Head of caudate nucleus (tissue), 42 donors: ENCODE measurements around the gene ZDHHC1.

Experiments used
- DNase-seq, 42 donors: peaks; one replicate each; pipeline versions ENCODE4 v3.0.0 to v3.0.0-alpha.2; 2020 to 2021; ENCODE audit warnings: mixed read lengths in 7 of 42
- intact Hi-C: fragments of 100-400 bp; cut with DNase I; formaldehyde crosslinking; loops from one replicate; pipeline ENCODE4 v1.15.0; 2022

The ZDHHC1 gene, protein sequence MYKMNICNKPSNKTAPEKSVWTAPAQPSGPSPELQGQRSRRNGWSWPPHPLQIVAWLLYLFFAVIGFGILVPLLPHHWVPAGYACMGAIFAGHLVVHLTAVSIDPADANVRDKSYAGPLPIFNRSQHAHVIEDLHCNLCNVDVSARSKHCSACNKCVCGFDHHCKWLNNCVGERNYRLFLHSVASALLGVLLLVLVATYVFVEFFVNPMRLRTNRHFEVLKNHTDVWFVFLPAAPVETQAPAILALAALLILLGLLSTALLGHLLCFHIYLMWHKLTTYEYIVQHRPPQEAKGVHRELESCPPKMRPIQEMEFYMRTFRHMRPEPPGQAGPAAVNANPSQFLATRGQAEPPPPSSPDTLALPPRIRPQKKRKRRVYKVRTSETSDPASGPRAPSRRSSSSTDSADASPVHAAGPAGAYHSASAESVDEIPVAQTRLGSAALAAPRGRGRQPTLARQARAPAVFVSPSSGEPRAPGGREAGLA

DNA sequence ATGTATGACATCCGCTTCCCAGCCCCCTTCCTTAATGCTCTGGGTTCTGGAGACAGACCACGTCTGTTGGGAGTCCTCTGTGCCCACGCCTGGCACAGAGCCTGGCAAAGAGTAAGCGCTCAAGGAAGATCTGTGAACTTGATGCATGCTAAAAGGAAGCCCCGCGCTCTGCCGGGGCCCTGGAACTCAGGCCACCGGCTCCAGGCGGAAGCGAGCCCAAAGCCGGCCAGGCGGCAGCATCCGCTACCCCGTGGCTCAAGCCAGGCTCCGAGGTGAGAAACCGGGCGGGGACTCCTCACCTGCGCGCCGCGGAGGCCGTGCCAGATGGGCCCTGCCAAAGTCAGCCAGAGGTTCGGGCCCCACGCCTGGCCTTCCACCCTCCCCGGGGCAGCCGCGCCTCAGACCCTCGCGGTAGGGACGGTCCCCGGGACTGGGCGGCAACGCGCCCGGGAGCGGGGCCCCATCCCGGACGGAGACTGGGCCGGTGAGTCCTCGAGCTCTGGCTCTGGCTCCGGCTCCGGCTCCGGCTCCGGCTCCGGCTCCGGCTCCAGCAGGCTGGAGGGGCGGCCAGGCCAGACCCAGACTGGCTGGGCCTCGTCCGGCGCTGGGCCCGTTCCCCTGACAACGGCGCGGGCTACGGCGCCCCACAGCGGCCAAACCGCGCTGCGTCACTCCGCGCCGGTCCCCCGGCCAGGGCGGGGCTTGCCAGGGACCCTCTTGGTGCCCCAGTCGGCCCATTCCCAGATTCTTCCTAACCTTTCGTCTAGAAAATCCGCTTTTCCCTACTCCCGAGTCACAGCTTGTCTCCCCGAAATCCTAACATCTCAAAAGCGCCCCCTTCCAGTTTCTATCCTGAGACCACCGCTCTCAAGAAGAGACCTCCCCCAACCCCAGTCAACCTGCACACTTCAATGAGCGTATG is at the start of gene ZDHHC1:
ZDHHC1 (minus strand) TSS at position 606 of the 922 bp plus-strand sequence. CDS start 8,702 bp downstream, outside the sequence.
- intact Hi-C loops = no loop called here
- peak in 40 of 42 donors; percentile 58 to 90 (median 80) for DNase-seq

DNA sequence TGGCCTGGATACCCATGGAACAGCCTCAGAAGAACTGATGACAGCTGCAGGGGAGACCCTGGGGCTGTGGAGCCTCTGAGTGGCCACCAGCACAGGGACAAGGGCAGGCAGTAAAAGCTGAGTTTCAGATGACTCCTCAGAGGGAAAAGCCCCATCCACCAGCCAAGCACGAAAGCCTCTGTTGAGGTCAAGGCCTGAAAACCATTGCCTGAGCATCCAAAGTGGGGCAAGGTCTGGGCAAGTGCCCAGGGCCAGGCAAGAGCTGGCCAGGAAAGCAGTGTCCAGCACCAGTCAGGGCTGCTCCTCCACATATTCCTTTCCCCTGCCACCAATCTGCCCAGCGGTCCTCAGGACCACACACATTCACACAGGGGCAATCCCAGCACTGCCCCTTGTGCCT is 48.3 kb upstream of the ZDHHC1 start:
- DNase-seq = peak in 17 of 42 donors; percentile 38 to 71 (median 55)
- intact Hi-C loops = loop anchor here (5.0 kb wide), 1 partner anchor 37 kb away; no protein-coding TSS in a partner anchor

DNA sequence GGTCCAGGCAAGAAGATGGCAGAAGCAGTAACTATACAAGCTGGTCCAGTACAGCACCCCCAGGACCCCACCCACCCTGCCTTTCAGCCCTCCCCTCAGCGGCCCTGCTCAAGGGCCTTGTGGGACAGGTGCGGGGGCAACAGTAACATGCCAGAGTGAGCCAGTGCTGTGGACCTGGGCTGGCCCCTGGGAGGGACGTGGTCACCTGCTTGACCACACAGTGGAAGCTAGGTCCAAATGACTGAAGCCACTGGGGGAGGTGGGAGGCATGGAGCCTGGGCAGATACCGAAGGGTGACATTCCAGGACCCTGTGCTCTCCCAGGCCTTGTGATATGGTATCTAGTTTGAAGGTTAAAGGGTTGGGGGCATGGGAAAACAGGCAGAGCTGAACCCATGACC is 47.4 kb upstream of the ZDHHC1 start:
- DNase-seq = no peak
- intact Hi-C loops = loop anchor here (5.0 kb wide), 1 partner anchor 36 kb away; no protein-coding TSS in a partner anchor

DNA sequence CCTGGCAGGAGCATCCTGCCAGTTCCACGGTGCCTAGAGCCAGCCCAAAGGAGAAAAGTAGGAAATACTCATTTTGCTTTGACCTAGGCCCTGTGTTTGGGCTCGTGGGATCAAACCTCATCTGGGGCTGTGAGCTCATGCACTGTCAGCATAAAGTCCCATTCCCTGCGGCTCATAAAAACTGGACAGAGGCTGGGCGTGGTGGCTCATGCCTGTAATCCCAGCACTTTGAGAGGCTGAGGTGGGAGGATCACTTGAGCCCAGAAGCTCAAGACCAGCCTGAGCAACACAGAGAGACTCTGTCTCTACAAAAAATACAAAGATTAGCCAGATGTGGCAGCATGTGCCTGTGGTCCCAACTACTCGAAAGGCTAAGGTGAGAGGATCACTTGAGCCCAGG is 46.8 kb upstream of the ZDHHC1 start:
- no peak for DNase-seq
- intact Hi-C loops = loop anchor here (5.0 kb wide), 1 partner anchor 36 kb away; no protein-coding TSS in a partner anchor

DNA sequence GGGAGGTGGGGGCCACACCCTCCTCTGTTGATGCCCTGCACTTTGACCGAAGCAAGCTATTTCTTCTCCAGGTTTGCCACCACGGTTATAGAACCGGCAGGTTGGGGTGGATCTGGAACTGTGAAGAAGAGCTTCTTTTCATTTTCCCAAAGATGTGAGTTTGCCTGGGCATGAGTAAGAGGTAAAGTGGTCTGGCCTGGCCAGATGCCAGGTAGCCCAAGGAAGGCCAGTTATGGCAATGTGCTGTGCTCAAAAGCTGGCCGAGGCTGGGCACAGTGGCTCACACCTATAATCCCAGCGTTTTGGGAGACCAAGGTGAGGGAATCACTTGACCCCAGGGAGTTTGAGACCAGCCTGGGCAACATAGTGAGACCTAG is 46.0 kb upstream of the ZDHHC1 start:
- intact Hi-C loops = loop anchor here (5.0 kb wide), 1 partner anchor 35 kb away; no protein-coding TSS in a partner anchor
- DNase-seq = no peak

DNA sequence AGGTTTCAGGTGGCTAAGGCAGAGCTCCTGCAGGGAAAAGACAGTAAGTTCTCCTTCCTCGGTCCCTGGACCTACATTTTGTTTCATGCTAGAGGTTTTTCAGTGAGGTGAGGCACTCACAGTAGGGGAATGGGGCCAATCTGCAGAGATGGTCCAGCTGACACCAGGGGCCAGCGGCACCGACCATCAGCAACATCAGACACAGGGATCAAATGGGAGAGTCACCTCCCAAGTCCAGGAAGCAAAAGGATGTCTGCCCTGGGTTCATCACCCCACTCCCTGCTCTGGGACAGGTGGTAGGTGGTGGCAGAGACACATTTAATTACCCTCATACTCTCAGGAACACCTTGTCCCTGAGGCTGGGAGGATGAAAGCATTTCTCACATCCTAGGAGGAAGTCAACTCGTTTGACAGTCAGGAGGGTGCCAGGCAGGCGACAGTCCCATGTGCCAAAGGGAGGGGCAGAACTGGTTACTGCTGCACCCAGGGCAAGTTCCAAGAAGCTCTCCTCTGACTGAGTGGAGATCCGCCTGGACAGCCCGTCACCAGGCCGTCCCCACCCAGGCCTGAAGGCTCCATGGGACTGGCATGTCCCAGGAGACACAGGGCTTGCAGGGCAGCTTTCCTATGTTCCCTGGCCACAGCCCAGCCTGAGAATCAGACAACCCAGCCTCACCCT is 45.5 kb upstream of the ZDHHC1 start:
- DNase-seq = peak in 38 of 42 donors; percentile 28 to 84 (median 66)
- intact Hi-C loops = loop anchor here (5.0 kb wide), 1 partner anchor 34 kb away; no protein-coding TSS in a partner anchor

DNA sequence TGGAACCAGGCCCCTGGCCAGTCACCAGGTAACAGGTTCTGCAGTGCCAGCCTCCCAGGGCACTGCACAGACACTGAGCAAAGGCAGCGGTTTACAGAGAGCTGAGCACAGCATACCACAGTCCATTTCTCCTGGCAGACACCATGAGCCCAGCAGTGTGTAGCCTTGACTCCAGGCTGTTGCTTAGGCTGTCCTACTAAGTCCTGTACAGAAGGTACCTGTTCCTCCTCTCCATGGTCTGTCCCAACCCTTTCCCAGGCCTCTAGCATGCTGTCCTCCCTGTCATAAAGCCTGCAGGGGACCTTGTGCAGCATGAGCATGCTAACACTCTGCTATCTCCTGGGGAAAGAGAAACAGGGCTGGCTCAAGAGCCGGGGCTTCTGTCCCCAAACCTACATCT is 44.7 kb upstream of the ZDHHC1 start:
- intact Hi-C loops = loop anchor here (5.0 kb wide), 1 partner anchor 34 kb away; no protein-coding TSS in a partner anchor
- DNase-seq = no peak

DNA sequence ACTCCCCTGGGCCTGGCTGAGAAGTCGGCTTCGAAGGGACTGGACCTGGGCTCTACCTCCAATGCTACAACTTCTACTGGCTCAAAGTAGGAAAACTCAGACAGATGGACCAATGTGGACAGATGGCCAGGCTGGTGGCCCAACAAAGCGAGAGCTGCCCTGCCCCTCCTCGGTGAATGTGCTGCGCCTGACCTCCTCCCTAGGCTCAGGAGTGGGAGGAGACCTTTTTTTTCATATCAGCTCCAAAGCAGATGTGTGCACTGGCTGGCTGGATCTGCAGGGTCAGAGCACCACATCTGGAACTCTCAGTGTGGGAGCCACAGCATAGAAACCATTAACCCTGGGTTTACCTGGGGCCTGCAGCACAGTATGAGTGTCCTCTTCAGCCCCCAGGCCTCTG is 43.9 kb upstream of the ZDHHC1 start:
- no peak for DNase-seq
- intact Hi-C loops = loop anchor here (5.0 kb wide), 1 partner anchor 33 kb away; no protein-coding TSS in a partner anchor

DNA sequence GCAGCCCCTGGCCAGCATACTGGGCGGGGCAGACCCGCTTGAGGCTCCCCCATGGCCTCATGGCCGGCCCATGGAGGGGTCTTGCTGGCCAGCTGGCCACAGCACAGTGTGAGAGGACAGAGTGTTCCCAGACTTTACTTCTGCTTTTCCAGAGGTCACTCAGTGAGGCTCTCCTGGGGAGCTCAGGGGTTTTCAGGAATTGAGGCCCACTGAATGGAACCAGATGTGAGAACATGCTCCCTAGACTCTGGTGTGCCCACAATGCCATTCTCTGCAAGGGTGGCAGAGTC is 43.5 kb upstream of the ZDHHC1 start:
- DNase-seq = no peak
- intact Hi-C loops = loop anchor here (5.0 kb wide), 1 partner anchor 33 kb away; no protein-coding TSS in a partner anchor

DNA sequence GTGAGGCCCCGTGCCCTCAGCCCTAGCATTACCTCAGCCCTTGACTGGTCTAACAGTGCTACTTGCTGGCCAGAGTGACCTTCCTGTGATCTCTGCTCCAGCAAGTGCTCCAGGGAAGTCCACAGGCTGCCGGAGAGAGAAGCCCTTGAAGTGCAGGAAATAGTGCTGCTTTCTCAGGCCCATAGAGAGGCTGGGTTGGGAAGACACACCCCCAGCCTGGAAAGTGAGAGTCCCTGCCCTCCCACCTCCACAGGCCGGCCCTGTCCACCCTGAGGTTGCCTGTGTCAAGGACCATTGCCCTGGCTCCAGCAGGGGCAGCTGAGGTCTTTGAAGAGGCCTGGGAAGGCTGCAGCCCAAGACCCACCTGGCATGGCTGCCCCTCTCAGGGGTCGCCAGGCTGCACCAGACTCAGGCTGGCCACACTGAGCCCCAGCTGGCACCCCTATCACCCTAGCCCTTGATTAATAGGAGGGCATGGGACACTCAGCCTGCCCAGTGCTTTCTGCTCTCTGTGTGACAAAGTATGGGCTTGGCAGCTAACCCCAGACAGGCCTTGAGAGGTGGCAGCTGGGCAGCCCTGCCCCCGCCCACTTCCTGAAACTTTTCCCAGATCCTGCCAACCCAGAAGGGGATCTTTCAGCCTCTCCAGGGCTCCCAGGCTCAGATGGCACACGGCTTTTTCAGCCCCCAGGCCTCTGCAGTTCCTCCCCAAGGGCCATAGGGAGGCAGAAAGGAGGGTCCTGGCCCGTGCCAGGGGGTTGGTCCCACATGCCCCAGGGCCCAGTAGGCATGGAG is 43.0 kb upstream of the ZDHHC1 start:
- intact Hi-C loops = no loop called here
- DNase-seq = peak in 15 of 42 donors; percentile 27 to 71 (median 50)

DNA sequence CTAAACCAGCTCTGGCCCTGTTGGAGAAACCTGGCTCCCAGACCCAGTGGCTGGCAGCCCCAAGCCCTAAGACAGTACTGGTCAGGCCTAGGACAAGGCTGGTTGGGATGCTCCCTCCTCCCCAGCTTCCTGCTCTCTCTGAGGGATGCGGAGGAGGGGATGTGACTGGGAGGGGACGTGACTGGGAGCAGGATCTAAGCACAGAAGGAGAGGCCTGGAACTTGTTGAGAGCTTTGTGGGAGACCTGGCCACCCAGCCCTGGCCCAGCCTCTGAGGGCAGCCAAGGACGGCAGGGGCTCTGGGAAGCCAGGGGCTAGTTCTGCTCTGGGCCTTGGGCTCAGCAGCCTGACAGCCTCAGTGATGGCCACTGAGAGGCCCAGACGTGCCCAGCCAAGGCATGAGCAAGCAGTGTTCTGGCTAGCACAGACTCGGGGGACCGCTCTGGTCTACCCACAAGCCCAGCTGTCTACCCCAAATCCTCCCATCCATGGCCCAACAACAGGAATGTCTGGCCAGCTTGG is 41.9 kb upstream of the ZDHHC1 start:
- DNase-seq = peak in 11 of 42 donors; percentile 22 to 70 (median 45)
- intact Hi-C loops = no loop called here

DNA sequence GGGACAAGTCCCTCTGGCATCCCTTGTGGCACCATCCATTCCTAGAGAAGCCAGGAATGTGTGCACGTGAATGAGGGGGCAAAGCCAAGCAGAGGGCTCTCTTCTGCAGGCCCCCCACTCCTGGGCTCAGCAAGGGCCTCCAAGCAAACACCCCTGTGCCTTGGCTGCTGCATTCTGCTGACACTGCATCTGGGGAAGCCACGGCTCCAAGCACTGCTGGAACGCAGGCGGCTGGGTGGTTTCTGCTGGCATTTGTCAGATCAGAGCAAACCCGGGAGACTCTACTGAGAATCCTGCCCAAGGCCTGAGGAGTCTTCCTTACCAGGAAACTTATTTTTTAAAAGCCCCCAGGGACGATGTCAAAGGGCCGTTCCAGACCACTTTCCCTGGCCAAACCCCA is 41.3 kb upstream of the ZDHHC1 start:
- peak in 6 of 42 donors; percentile 25 to 57 (median 41) for DNase-seq
- intact Hi-C loops = no loop called here

DNA sequence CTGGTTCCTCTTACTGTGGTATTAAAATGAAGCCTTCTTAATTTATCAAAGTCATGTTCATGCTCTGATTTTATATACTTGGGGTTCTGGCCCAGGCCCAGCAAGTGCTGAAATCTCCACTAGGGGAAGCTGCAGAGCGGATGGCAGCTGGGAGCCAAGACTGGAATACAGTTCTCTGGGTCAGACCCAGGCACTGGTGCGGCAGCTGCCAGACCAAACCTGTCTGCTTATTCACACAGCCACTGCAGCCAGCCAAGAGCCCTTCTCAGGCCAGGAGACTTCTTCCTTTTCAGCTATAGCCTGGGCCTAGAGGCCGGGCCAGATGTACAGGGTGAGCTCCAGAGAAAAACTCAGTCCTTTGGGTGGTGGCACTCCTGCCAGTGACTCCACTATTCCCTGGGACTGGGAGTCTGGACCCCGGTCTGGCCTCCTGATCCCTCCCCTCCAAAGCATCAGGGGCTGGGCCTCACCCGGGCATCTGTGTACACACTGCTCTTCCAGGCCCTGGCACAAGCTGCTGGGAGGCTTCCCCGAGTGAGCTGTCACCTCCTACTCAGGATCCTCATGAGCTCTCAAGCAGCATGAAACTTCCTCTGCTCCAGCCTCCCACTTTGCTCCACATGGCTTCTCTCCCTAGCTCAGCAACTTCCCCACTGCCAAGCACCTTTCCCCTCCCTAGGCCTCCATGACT is 40.3 kb upstream of the ZDHHC1 start:
- intact Hi-C loops = no loop called here
- DNase-seq = peak; percentile 41 to 92 (median 70)

DNA sequence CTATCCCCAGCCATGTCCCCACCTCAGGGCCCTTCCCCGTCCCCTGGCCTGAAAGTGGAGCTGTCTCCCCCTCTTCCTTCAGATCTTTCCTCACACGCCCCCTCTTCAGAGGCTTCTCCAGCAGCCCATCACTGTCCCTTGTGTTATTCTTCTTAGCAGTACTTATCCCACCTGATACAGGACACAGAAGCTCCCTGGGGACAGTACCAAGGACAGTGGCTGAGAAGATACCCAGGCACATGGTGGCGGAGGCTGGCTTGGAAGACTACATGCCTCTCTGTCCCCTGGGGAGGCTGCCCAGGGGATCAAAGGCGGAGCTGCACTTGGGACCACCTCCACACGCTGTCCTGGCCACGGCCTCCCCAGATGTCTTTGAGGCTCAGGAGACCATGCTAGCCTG is 38.6 kb upstream of the ZDHHC1 start:
- intact Hi-C loops = no loop called here
- DNase-seq = no peak

DNA sequence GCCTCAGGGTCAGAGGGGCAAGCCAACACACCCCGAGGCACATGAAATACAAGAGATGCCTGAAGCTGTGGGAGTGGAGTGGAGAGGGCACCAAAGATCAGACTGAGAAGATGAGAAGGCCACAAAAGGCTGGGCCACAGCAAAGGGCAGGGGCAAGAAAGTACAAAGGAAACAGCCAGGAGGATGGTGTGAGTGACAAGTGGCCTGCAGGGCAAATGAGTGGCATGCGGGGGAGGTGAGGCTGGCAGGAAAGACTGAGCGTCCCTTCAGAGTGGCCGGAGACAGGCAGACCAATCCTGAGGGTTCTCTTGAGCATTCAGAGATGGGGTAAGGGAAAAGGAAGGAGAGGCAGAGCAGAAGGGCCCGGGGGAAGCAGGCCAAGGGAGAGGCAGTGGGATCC is 37.8 kb upstream of the ZDHHC1 start:
- no peak for DNase-seq
- intact Hi-C loops = no loop called here

DNA sequence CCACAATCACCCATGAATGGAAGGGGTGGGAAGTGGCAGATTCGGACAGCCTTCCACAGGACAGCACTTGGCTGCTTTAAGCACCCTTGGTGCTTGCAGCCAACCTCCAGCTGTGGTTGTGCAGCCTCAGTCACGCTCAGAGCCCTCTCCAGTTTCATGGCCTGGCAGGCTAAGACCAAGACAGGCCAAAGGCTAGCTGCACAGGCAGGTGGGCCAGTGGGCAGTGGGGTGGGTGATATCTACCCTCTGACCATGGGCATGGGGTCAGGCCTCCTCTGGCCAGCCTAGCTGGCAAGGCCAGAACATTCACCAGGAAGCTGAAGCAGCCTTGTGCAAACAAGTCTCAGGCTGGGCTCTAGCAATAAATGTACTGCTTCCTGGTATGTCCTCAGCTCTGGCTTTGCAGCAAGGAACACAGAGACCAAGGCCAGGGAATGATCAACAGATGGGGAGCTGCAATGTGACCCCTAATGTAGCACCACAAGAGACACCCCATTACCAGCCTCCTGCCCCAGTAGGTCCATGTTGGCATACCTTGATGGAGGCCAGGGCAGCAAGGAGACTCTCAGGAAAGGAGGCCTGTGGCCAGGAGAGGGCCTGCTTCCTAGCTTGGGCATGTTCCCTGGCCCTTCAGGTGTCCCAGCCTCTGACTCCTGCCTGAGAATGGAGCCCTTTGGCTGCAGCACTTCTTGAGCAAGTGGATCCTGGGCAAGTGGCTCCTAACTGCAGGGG is 35.6 kb upstream of the ZDHHC1 start:
- intact Hi-C loops = no loop called here
- no peak for DNase-seq
